Measurements from ENCODE around the gene C2CD4A. TPM values are rescaled to one million over a fixed set of nuclear protein-coding genes. Genes with fewer than 3 reads are reported as not detected.
A peak's percentile ranks its signal among the peaks of the same experiment; 100 is the strongest.

Gene C2CD4A, protein sequence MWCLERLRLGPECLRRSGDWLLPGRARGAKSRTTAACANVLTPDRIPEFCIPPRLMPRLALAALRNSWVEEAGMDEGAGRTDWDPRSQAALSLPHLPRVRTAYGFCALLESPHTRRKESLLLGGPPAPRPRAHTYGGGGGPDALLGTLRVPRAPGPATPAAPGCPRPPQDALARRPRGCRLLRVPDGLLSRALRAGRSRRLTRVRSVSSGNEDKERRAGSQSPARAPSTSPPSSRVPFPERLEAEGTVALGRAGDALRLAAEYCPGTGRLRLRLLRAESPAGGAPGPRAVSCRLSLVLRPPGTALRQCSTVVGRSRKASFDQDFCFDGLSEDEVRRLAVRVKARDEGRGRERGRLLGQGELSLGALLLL
- not detected for total RNA-seq (2021; fragmentation: NEBNext Ultra II Directional; extraction: Animal tissue kit (Norgen Biotek cat#: 25700))
- long read RNA-seq: 0 reads

DNA sequence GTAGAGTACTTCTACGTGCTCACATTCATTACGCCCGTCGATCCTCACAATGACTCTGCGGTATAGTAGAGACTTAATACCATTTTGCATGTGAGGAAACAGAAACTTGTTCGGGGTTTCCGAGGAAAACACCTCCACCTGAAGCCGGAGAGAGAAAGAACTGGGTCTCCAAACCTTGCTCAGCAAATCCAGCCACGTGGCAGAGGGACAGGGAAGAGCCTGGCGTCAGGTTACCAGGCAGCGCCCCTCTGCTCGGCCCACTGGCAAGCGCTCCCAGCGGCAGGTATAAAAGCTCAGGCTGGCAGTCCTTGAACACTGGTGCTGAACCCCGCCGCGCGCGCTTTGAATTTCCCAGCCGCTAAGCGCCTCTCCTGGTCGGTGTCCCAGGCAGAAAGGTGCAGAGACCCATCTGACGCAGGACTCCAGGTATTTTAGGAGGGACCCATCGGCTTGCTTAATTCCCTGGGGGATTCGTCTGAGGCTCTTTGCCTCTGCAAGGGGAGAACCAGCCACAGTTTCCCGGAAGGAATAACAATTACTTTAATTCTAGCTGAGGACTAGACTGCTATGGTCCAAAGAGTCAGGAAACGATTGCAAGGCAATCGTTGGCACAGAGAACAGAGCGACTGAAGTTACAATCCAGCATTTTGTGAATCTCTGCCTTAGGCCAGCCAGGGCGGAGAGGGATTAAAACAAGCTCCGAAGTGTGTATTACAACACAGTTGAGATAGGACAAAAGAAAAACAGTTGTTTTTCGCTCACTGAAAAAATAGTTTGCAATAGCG lies at the start of gene C2CD4A:
C2CD4A (plus strand) TSS at position 315 of the 785 bp plus-strand sequence. CDS start 637 bp downstream, outside the sequence.
- TF ChIP-seq, protein P1, sequence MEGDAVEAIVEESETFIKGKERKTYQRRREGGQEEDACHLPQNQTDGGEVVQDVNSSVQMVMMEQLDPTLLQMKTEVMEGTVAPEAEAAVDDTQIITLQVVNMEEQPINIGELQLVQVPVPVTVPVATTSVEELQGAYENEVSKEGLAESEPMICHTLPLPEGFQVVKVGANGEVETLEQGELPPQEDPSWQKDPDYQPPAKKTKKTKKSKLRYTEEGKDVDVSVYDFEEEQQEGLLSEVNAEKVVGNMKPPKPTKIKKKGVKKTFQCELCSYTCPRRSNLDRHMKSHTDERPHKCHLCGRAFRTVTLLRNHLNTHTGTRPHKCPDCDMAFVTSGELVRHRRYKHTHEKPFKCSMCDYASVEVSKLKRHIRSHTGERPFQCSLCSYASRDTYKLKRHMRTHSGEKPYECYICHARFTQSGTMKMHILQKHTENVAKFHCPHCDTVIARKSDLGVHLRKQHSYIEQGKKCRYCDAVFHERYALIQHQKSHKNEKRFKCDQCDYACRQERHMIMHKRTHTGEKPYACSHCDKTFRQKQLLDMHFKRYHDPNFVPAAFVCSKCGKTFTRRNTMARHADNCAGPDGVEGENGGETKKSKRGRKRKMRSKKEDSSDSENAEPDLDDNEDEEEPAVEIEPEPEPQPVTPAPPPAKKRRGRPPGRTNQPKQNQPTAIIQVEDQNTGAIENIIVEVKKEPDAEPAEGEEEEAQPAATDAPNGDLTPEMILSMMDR (IDR thresholded peaks at IDR 0.05): peak; percentile 29; the same call in 1 of the 2 replicates
- H3K27ac Mint-ChIP-seq: no peak within 1 kb of the TSS
- peaks cover 3% of the 10 kb centered on the region; the same call in 1 of the 2 replicates for H3K9me3 Mint-ChIP-seq
- H3K4me1 Mint-ChIP-seq (ENCODE audit: low read depth): peaks cover 26% of the 10 kb centered on the region
- peak within 1 kb of the TSS; percentile 81 for H3K4me3 Mint-ChIP-seq
- no peak for DNase-seq
- no peaks in the 10 kb centered on the region for H3K36me3 Mint-ChIP-seq (ENCODE audit: low read depth)
- H3K27me3 Mint-ChIP-seq (ENCODE audit: insufficient read depth): peaks cover 11% of the 10 kb centered on the region

DNA sequence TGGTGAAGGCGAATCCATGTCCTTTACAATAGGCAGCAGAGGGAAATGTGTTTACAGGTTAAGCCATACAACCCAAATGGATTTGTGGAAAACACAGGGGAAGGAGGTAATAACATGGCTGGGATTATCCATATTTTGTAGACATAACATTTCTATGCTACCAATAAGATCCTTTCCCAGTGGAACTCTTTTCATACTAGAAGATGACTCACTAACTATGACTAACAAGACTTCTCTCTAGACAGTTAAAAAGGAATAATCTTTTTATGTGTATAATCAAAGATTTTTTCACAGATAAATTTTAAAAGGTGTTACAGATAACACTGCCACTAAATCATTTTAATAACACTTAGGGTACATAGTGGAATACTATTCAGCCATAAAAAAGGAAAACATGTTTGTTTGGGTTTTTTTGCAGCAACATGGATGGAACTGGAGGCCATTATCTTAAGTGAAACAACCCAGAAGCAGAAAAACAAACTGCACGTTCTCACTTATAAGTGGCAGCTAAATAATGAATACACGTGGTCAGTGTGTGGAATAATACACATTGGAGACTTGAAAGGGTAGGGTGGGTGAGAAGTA lies 46.1 kb upstream of the C2CD4A start:
- DNase-seq: peak; percentile 26
- Mint-ChIP-seq H3K36me3 (ENCODE audit: low read depth) (peaks cover 41% of the 10 kb centered on the region), H3K4me3 (no peak overlapping the region)

DNA sequence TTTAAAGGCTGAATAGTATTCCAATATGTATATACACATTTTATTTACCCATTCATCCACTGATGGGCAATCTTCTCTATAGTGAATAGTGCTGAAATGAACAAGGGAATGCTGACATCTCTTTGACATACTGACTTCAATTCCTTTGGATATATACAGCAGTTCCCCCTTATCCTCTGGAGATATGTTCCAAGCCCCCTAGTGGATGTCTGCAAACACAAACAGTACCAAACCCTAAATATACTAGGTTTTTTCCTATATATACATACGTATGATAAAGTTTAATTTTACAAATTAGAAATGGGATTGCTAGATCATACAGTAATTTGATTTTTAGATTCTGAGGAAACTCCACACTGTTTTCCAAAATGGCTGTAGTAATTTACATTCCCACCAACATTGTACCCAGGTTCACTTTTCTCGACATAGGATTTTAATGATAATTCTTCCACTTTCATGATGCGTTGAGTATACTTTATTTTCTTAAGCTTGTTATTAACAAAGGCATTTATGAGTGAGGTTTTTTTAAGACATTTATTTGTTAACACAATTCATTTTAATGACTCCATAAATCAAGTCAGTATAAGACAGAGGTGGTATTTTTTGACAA lies 44.7 kb upstream of the C2CD4A start:
- H3K9me3 Mint-ChIP-seq: no peaks in the 10 kb centered on the region
- H3K27ac Mint-ChIP-seq: no peak overlapping the region
- H3K27me3 Mint-ChIP-seq (ENCODE audit: insufficient read depth): no peaks in the 10 kb centered on the region
- DNase-seq: no peak
- H3K4me1 Mint-ChIP-seq (ENCODE audit: low read depth): peaks cover 21% of the 10 kb centered on the region
- TF ChIP-seq, protein P1 (IDR thresholded peaks at IDR 0.05): peak; percentile 69
- H3K4me3 Mint-ChIP-seq: no peak overlapping the region
- peaks cover 40% of the 10 kb centered on the region for H3K36me3 Mint-ChIP-seq (ENCODE audit: low read depth)

More for the DNA sequence above, 46.1 kb upstream of the C2CD4A start:
- no peak overlapping the region for H3K27ac Mint-ChIP-seq
- H3K9me3 Mint-ChIP-seq: no peaks in the 10 kb centered on the region
- TF ChIP-seq, protein P1 (IDR thresholded peaks at IDR 0.05): no peak
- H3K27me3 Mint-ChIP-seq (ENCODE audit: insufficient read depth): no peaks in the 10 kb centered on the region
- peaks cover 16% of the 10 kb centered on the region for H3K4me1 Mint-ChIP-seq (ENCODE audit: low read depth)

DNA sequence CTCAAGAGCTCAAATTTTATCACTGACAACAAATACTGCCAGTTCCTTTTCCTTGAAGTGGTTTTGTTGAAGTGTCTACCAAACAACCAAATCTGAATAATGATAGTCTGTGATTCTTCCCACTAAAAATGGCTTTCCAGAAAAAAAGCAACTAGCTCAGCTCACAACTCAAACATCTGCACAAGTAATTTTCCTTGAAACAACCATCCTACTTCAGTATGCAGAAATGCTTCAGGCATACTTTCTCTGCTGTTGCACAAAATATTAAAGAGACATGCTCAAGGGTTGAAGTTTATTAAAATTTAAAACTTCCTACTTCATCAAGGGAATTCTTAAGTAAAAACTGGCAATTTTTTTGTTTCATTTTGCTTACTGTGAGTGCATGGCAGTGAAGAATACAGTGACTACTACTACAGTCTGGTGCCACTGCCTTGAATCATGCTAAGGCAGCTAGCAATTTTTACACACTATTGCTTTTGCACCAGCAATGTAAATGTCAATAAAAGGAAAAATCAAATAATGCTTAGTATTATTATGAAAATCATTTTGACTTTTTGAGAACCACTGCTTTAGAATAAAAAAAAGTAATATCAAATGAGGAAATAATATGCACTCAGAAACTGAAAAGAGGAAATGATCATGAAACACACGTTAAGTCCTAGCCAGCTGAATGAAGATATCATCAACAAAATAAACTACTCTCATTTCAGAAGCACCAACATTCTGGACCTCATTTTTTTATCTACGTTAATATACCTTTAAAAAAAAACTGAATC lies 40.1 kb upstream of the C2CD4A start:
- no peak overlapping the region for H3K27ac Mint-ChIP-seq
- TF ChIP-seq, protein P1 (IDR thresholded peaks at IDR 0.05): no peak
- H3K9me3 Mint-ChIP-seq: no peaks in the 10 kb centered on the region
- H3K36me3 Mint-ChIP-seq (ENCODE audit: low read depth): peaks cover 26% of the 10 kb centered on the region
- H3K4me3 Mint-ChIP-seq: no peak overlapping the region
- H3K4me1 Mint-ChIP-seq (ENCODE audit: low read depth): peaks cover 12% of the 10 kb centered on the region
- DNase-seq: no peak
- no peaks in the 10 kb centered on the region for H3K27me3 Mint-ChIP-seq (ENCODE audit: insufficient read depth)

DNA sequence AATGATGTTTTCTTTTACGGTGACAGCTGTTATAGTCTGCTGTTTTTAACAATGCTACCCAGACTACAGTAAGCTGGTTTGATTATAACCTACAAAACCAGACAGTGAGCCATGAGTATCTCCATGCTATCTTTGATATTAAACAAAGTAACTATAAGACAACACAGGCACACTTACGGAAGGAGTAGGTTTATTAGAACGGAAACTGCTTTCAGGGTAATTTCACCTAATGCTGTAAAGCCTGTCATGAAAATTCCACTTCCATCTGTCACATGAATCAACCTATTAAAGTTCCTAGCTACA lies 39.6 kb upstream of the C2CD4A start:
- peaks cover 21% of the 10 kb centered on the region for H3K36me3 Mint-ChIP-seq (ENCODE audit: low read depth)
- no peaks in the 10 kb centered on the region for H3K27me3 Mint-ChIP-seq (ENCODE audit: insufficient read depth)
- DNase-seq: no peak
- H3K4me3 Mint-ChIP-seq: no peak overlapping the region
- TF ChIP-seq, protein P1 (IDR thresholded peaks at IDR 0.05): no peak
- no peaks in the 10 kb centered on the region for H3K9me3 Mint-ChIP-seq
- H3K4me1 Mint-ChIP-seq (ENCODE audit: low read depth): peaks cover 12% of the 10 kb centered on the region
- H3K27ac Mint-ChIP-seq: no peak overlapping the region
